HCT116 (cell line): ENCODE results near the gene PFDN4.

Experiments
- CBX3 ChIP-seq: IDR thresholded peaks from 2 replicates; pipeline ENCODE4 v1.6.1; 2012; ENCODE audit warnings: low read depth
- CTCF ChIP-seq, 3 experiments: fragments of 200-600 bp in 1 of 3; sonication (generic) in 1 of 3; IDR thresholded peaks in 2 of 3; conservative IDR thresholded peaks in 1 of 3; 2 replicates each; pipeline ENCODE4 v1.5.1; 2012 to 2017; ENCODE audit warnings: low read depth in 2 of 3, low read length in 2 of 3, antibody characterized with exemption in 1 of 3, borderline replicate concordance in 1 of 3, control low read depth in 1 of 3, mild to moderate bottlenecking in 1 of 3, mixed read lengths in 1 of 3, mixed run types in 1 of 3, moderate library complexity in 1 of 3; ENCODE audit not compliant: insufficient read depth in 1 of 3
- EZH2 ChIP-seq: fragments of 200-600 bp; sonication (generic); IDR thresholded peaks from 2 replicates; pipeline ENCODE4 v1.6.1; 2017; ENCODE audit warnings: antibody characterized with exemption, mixed run types
- EZH2phosphoT487 ChIP-seq: fragments of 200-600 bp; IDR thresholded peaks from 2 replicates; pipeline ENCODE4 v1.6.1; 2018; ENCODE audit warnings: antibody characterized with exemption, borderline replicate concordance
- MAX ChIP-seq: IDR thresholded peaks from 2 replicates; pipeline ENCODE4 v1.6.1; 2012
- RAD21 ChIP-seq: IDR thresholded peaks from 2 replicates; pipeline ENCODE4 v1.6.1; 2012; ENCODE audit warnings: low read depth, mild to moderate bottlenecking
- SP1 ChIP-seq: IDR thresholded peaks from 2 replicates; pipeline ENCODE4 v1.6.1; 2012; ENCODE audit warnings: low read depth
- TCF7L2 ChIP-seq: IDR thresholded peaks from 2 replicates; pipeline ENCODE4 v1.7.0; 2011; ENCODE audit warnings: borderline replicate concordance, inconsistent platforms; ENCODE audit not compliant: insufficient read depth, insufficient read length; ENCODE audit errors: extremely low read depth
- ZBTB33 ChIP-seq: IDR thresholded peaks from 2 replicates; pipeline ENCODE4 v1.6.1; 2011; ENCODE audit warnings: mild to moderate bottlenecking, low read length, moderate library complexity; ENCODE audit not compliant: insufficient replicate concordance; ENCODE audit errors: extremely low read depth
- ZNF274 ChIP-seq: fragments of 200-500 bp; sonication (Bioruptor generic); IDR thresholded peaks from 2 replicates; pipeline ENCODE4 v1.6.1; 2014; ENCODE audit warnings: mild to moderate bottlenecking, low read depth, low read length, inconsistent platforms
- TF ChIP-seq, protein P1 (sequence below): IDR thresholded peaks from 2 replicates; pipeline ENCODE4 v1.6.1; 2012

DNA sequence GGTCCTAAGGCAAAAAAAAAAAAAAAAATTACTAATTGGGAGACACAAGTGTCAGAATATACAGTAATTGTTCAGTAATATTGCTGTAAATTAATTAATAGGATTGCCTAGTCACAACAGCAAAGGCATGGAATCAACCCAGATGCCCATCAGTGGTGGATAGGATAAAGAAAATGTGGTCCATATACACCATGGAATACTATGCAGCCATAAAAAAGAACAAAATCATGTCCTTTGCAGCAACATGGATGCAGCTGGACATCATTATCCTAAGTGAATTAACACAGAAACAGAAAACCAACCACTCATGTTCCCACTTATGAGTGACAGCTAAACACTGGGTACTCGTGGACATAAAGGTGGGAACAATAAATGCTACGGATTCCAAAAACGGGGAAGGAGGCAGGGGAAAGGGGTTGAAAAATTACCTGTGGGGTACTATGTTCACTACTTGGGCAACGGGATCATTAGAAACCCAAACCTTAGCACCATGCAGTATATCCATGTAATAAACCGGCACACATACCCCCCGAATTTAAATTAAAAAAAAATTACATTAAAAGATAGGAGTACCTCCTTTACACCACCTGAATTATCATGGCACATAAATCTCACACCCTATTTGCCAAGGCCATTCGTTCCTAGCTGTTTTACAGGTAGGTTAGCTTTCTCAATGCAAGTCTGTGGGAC lies 689 bp upstream of the PFDN4 start:
- TF ChIP-seq RAD21 (no peak), CTCF (IDR thresholded peaks at IDR 0.05 in 2 of 3, conservative IDR thresholded peaks at IDR 0.05 in 1 of 3; ENCODE audit: borderline replicate concordance in 1 of 3, insufficient read depth in 1 of 3, low read depth in 2 of 3, low read length in 2 of 3) (no peak), ZNF274 (no peak), MAX (no peak), EZH2 (no peak), CBX3 (no peak), TCF7L2 (no peak), SP1 (no peak), EZH2phosphoT487 (no peak), ZBTB33 (no peak)
- TF ChIP-seq, protein P1, sequence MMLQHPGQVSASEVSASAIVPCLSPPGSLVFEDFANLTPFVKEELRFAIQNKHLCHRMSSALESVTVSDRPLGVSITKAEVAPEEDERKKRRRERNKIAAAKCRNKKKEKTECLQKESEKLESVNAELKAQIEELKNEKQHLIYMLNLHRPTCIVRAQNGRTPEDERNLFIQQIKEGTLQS: no peak
